ENCODE measurements around the gene MAP3K5. TPM values are rescaled to one million over a fixed set of nuclear protein-coding genes. Genes with fewer than 3 reads are reported as not detected.

The MAP3K5 gene
- total RNA-seq, 4 donors from 2014 or later = 20.8 to 31.7 (median 23.4) TPM

GRCh38 chr6:136532030-136532429 is 260.2 kb downstream of the MAP3K5 start:
- Histone ChIP-seq H3K9me3 (no peaks in the 10 kb centered on the region), H3K27me3 (no peaks in the 10 kb centered on the region), H3K27ac (no peak overlapping the region), H3K4me3 (no peak overlapping the region), H3K4me1 (peaks cover 0 to under 1% (median 0%) of the 10 kb centered on the region in 3 donors), H3K36me3 (no peaks in the 10 kb centered on the region)
- ATAC-seq = no peak
- no peak for TF ChIP-seq POLR2AphosphoS5 (IDR thresholded peaks at IDR 0.05)
- no peak for TF ChIP-seq POLR2A (IDR thresholded peaks at IDR 0.05)
- no peak for TF ChIP-seq CTCF (IDR thresholded peaks at IDR 0.05)
- 63 to 85% methylated on average over 6 of the region's 6 CpGs for WGBS, 2 donors (ENCODE audit: low coverage in 1 of 2)

- Histone ChIP-seq H3K27me3 (peaks cover 3% of the 10 kb centered on the region), H3K27ac (no peak overlapping the region), H3K36me3 (no peaks in the 10 kb centered on the region), H3K9me3 (no peaks in the 10 kb centered on the region), H3K4me1 (peaks cover 0 to 16% (median 0%) of the 10 kb centered on the region in 3 donors), H3K4me3 (no peak overlapping the region)
- ATAC-seq = no peak
- TF ChIP-seq POLR2A (IDR thresholded peaks at IDR 0.05) = no peak
- TF ChIP-seq EP300 (IDR thresholded peaks at IDR 0.05) = no peak
- TF ChIP-seq POLR2AphosphoS5 (IDR thresholded peaks at IDR 0.05) = no peak
- no peak for TF ChIP-seq CTCF (IDR thresholded peaks at IDR 0.05)
- 97 to 100% methylated on average over 2 of the region's 3 CpGs for WGBS, 2 donors (ENCODE audit: low coverage in 1 of 2)
These were observed 262.6 kb downstream of the MAP3K5 start for GRCh38 chr6:136529710-136530109.

GRCh38 chr6:136528477-136528876 is 263.8 kb downstream of the MAP3K5 start:
- peaks cover 0 to 16% (median 0%) of the 10 kb centered on the region in 3 donors for H3K4me1 ChIP-seq
- no peaks in the 10 kb centered on the region for H3K9me3 ChIP-seq
- ATAC-seq = no peak
- TF ChIP-seq POLR2AphosphoS5 (IDR thresholded peaks at IDR 0.05) (no peak), POLR2A (IDR thresholded peaks at IDR 0.05) (no peak), EP300 (IDR thresholded peaks at IDR 0.05) (no peak), CTCF (IDR thresholded peaks at IDR 0.05) (no peak)
- H3K4me3 ChIP-seq = no peak overlapping the region
- no peak overlapping the region for H3K27ac ChIP-seq
- WGBS, 2 donors (ENCODE audit: low coverage in 1 of 2) = 67 to 100% methylated on average over 1 of the region's 1 CpG
- peaks cover 3% of the 10 kb centered on the region for H3K27me3 ChIP-seq
- no peaks in the 10 kb centered on the region for H3K36me3 ChIP-seq

GRCh38 chr6:136527831-136528230 is 264.4 kb downstream of the MAP3K5 start:
- Histone ChIP-seq H3K36me3 (no peaks in the 10 kb centered on the region), H3K4me1 (peaks cover 0 to 16% (median 0%) of the 10 kb centered on the region in 3 donors), H3K27me3 (peaks cover 3% of the 10 kb centered on the region), H3K27ac (no peak overlapping the region), H3K9me3 (no peaks in the 10 kb centered on the region), H3K4me3 (no peak overlapping the region)
- WGBS, 2 donors (ENCODE audit: low coverage in 1 of 2) = 50 to 67% methylated on average over 6 of the region's 6 CpGs
- no peak for ATAC-seq
- no peak for TF ChIP-seq EP300 (IDR thresholded peaks at IDR 0.05)
- TF ChIP-seq POLR2A (IDR thresholded peaks at IDR 0.05) = no peak
- no peak for TF ChIP-seq POLR2AphosphoS5 (IDR thresholded peaks at IDR 0.05)
- no peak for TF ChIP-seq CTCF (IDR thresholded peaks at IDR 0.05)

- TF ChIP-seq POLR2AphosphoS5 (IDR thresholded peaks at IDR 0.05) = no peak
- TF ChIP-seq EP300 (IDR thresholded peaks at IDR 0.05) = no peak
- no peak for TF ChIP-seq POLR2A (IDR thresholded peaks at IDR 0.05)
- no peak for TF ChIP-seq CTCF (IDR thresholded peaks at IDR 0.05)
- Histone ChIP-seq H3K4me3 (no peak overlapping the region), H3K27me3 (peaks cover 3% of the 10 kb centered on the region), H3K36me3 (no peaks in the 10 kb centered on the region), H3K27ac (no peak overlapping the region), H3K9me3 (no peaks in the 10 kb centered on the region), H3K4me1 (peaks cover 0 to 16% (median 0%) of the 10 kb centered on the region in 3 donors)
- no peak for ATAC-seq
- 40 to 47% methylated on average over 2 to 4 of the region's 4 CpGs for WGBS, 2 donors (ENCODE audit: low coverage in 1 of 2)
These were observed 265.3 kb downstream of the MAP3K5 start for GRCh38 chr6:136526937-136527336.

All from gastroesophageal sphincter (tissue), 4 donors.